ENCODE measurements around the gene ERN2. TPM values are rescaled to one million over a fixed set of nuclear protein-coding genes. Genes with fewer than 3 reads are reported as not detected.
A peak's percentile ranks its signal among the peaks of the same experiment; 100 is the strongest.
"Not testable (repeated sequence)": the region's sequence is repeated elsewhere in the genome, so short reads cannot be mapped to it uniquely, and the experiment has no call there.

The ERN2 gene
- total and polyA plus RNA-seq, 2 donors from 2014 or later, result not detected

DNA sequence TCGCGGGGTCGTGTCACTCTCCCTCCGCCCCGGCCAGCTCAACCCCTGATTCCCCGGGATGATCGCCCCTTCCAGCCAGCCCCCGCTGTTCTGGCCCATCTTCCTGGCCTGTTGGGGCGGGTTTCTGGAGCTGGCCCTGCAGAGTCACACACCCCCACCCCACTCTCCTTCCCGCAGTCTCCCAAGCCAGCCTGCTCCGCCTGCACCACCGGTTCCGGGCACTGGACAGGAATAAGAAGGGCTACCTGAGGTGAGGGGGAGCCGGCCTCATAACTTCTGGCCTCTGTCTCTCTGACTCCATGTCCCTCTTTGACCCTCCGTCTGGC lies 42.4 kb upstream of the ERN2 start:
- Histone ChIP-seq H3K4me3 (ENCODE audit: low read length in 3 of 3) (no peak overlapping the region), H3K36me3 (ENCODE audit: control insufficient read depth in 2 of 3, insufficient read depth in 3 of 3, low read length in 3 of 3) (no peaks in the 10 kb centered on the region), H3K9me3 (ENCODE audit: control insufficient read depth in 2 of 3, insufficient read depth in 1 of 3, low read length in 3 of 3) (peaks cover 0 to 2% (median 0%) of the 10 kb centered on the region in 3 donors), H3K27me3 (ENCODE audit: control insufficient read depth, insufficient read depth, low read length) (no peaks in the 10 kb centered on the region), H3K9ac (ENCODE audit: low read length in 3 of 3) (no peak overlapping the region), H3K27ac (ENCODE audit: low read depth in 2 of 2, low read length in 2 of 2) (no peak overlapping the region), H3K4me1 (ENCODE audit: control insufficient read depth in 2 of 3, insufficient read depth in 2 of 3, low read depth in 1 of 3, low read length in 3 of 3) (no peaks in the 10 kb centered on the region)
- DNase-seq (no peak), FAIRE-seq (no peak)
- intact Hi-C loops (cut with DNase I), result no loop called here
- TF ChIP-seq, protein P1, sequence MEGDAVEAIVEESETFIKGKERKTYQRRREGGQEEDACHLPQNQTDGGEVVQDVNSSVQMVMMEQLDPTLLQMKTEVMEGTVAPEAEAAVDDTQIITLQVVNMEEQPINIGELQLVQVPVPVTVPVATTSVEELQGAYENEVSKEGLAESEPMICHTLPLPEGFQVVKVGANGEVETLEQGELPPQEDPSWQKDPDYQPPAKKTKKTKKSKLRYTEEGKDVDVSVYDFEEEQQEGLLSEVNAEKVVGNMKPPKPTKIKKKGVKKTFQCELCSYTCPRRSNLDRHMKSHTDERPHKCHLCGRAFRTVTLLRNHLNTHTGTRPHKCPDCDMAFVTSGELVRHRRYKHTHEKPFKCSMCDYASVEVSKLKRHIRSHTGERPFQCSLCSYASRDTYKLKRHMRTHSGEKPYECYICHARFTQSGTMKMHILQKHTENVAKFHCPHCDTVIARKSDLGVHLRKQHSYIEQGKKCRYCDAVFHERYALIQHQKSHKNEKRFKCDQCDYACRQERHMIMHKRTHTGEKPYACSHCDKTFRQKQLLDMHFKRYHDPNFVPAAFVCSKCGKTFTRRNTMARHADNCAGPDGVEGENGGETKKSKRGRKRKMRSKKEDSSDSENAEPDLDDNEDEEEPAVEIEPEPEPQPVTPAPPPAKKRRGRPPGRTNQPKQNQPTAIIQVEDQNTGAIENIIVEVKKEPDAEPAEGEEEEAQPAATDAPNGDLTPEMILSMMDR (IDR thresholded peaks at IDR 0.05; ENCODE audit: borderline replicate concordance, extremely low read depth, insufficient read depth), result no peak

GRCh38 chr16:23754594-23755483 lies 41.8 kb upstream of the ERN2 start, which contains the start of gene CHP2:
Gene CHP2 (plus strand): TSS chr16:23755026. CDS start chr16:23755050, 24 bp downstream.
- Histone ChIP-seq H3K9me3 (ENCODE audit: control insufficient read depth in 2 of 3, insufficient read depth in 1 of 3, low read length in 3 of 3) (peaks cover 0 to 2% (median 0%) of the 10 kb centered on the region in 3 donors), H3K27me3 (ENCODE audit: control insufficient read depth, insufficient read depth, low read length) (no peaks in the 10 kb centered on the region), H3K27ac (ENCODE audit: low read depth in 2 of 2, low read length in 2 of 2) (no peak within 1 kb of the TSS), H3K4me3 (ENCODE audit: low read length in 3 of 3) (peak within 1 kb of the TSS in 1 of 3 donors; percentile 32), H3K4me1 (ENCODE audit: control insufficient read depth in 2 of 3, insufficient read depth in 2 of 3, low read depth in 1 of 3, low read length in 3 of 3) (no peaks in the 10 kb centered on the region), H3K9ac (ENCODE audit: low read length in 3 of 3) (no peak within 1 kb of the TSS), H3K36me3 (ENCODE audit: control insufficient read depth in 2 of 3, insufficient read depth in 3 of 3, low read length in 3 of 3) (no peaks in the 10 kb centered on the region)
- intact Hi-C loops (cut with DNase I), result no loop called here
- peak; percentile 35 to 74 (median 65) for DNase-seq
- TF ChIP-seq, protein P1 (IDR thresholded peaks at IDR 0.05; ENCODE audit: borderline replicate concordance, extremely low read depth, insufficient read depth), result no peak
- FAIRE-seq, result no peak

DNA sequence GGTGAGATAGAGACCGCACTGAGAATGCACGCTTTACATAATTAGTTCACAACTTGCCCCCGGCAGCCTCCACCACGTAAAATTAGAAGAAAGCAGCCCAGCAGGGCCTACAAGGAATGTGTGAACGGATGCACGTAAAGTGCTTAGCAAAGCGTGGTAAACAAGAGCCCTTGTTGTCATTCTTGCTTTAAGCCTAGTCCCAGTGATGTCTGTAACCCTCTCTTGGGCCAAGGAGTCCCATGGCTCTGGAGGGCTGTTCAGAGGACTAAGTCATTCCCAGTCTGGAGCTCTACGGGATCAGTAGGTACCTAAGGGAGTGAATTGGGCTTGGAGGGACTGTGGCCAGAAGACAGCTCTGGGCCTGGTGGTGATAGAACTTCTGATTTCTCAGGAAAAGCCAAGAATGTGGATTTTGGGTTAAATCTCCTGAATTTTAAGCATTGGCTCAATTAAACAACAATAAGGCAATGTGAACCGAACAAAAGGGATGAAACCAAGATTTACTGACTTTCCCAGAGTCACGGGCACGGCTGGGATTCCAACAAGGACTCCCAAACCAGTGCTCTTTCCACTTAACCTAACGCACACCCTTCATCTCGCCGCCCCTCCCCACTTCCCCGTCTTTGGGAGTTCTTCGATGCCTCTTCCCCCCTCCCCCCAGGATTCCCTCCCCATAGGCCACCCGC lies 41.0 kb upstream of the ERN2 start:
- intact Hi-C loops (cut with DNase I), result no loop called here
- DNase-seq, result no peak
- H3K36me3 ChIP-seq (ENCODE audit: control insufficient read depth in 2 of 3, insufficient read depth in 3 of 3, low read length in 3 of 3), result no peaks in the 10 kb centered on the region
- peaks cover 0 to 2% (median 0%) of the 10 kb centered on the region in 3 donors for H3K9me3 ChIP-seq (ENCODE audit: control insufficient read depth in 2 of 3, insufficient read depth in 1 of 3, low read length in 3 of 3)
- no peak overlapping the region for H3K4me3 ChIP-seq (ENCODE audit: low read length in 3 of 3)
- FAIRE-seq, result no peak
- H3K27me3 ChIP-seq (ENCODE audit: control insufficient read depth, insufficient read depth, low read length), result no peaks in the 10 kb centered on the region
- no peak overlapping the region for H3K9ac ChIP-seq (ENCODE audit: low read length in 3 of 3)
- no peak overlapping the region for H3K27ac ChIP-seq (ENCODE audit: low read depth in 2 of 2, low read length in 2 of 2)
- TF ChIP-seq, protein P1 (IDR thresholded peaks at IDR 0.05; ENCODE audit: borderline replicate concordance, extremely low read depth, insufficient read depth), result no peak
- H3K4me1 ChIP-seq (ENCODE audit: control insufficient read depth in 2 of 3, insufficient read depth in 2 of 3, low read depth in 1 of 3, low read length in 3 of 3), result no peaks in the 10 kb centered on the region

DNA sequence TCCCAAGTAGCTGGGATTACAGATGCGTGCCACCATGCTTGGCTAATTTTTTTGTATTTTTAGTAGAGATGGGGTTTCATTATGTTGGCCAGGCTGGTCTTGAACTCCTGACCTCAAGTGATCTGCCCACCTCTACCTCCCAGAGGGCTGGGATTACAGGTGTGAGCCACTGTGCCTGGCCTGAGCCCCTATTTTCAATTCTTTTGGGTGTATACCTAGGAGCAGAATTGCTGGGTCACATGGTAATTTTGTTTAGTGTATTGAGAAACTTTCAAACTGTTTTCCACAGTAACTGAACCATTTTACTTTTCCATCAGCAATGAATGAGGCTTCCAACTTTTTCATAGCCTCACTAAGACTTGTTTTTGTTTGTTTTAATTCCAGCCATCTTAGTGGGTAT lies 38.0 kb upstream of the ERN2 start:
- H3K9ac ChIP-seq (ENCODE audit: low read length in 3 of 3); H3K27ac ChIP-seq (ENCODE audit: low read depth in 2 of 2, low read length in 2 of 2); H3K27me3 ChIP-seq (ENCODE audit: control insufficient read depth, insufficient read depth, low read length); H3K4me1 ChIP-seq (ENCODE audit: control insufficient read depth in 2 of 3, insufficient read depth in 2 of 3, low read depth in 1 of 3, low read length in 3 of 3); H3K9me3 ChIP-seq (ENCODE audit: control insufficient read depth in 2 of 3, insufficient read depth in 1 of 3, low read length in 3 of 3); H3K36me3 ChIP-seq (ENCODE audit: control insufficient read depth in 2 of 3, insufficient read depth in 3 of 3, low read length in 3 of 3); FAIRE-seq; intact Hi-C loops (cut with DNase I); H3K4me3 ChIP-seq (ENCODE audit: low read length in 3 of 3); DNase-seq: not testable (repeated sequence)

Data from kidney (tissue), 14 donors.